KMS-11 (cell line): Measurements from ENCODE around the gene FBXO11.

Experiments
- H2AFZ ChIP-seq: fragments of 200-600 bp; sonication (generic); 2 replicates; pipeline ENCODE4 v1.6.1; 2016; ENCODE audit warnings: antibody characterized with exemption, mixed run types, low read depth
- H3K27ac ChIP-seq: fragments of 200-600 bp; sonication (generic); 2 replicates; pipeline ENCODE4 v1.6.1; 2016; ENCODE audit warnings: mild to moderate bottlenecking, mixed run types
- H3K27me3 ChIP-seq: fragments of 200-600 bp; sonication (generic); 2 replicates; pipeline ENCODE4 v1.6.1; 2017; ENCODE audit warnings: mild to moderate bottlenecking, low read depth, mixed run types, moderate library complexity; ENCODE audit not compliant: insufficient read depth
- H3K36me3 ChIP-seq: fragments of 200-600 bp; sonication (generic); 2 replicates; pipeline ENCODE4 v1.6.1; 2017; ENCODE audit warnings: mild to moderate bottlenecking, mixed run types; ENCODE audit not compliant: insufficient read depth
- H3K4me1 ChIP-seq: fragments of 200-600 bp; sonication (generic); 2 replicates; pipeline ENCODE4 v1.6.1; 2016; ENCODE audit warnings: mild to moderate bottlenecking, low read depth, mixed run types; ENCODE audit not compliant: poor library complexity, severe bottlenecking
- H3K4me2 ChIP-seq: fragments of 200-600 bp; sonication (generic); 2 replicates; pipeline ENCODE4 v1.7.0; 2016; ENCODE audit warnings: mild to moderate bottlenecking, mixed run types
- H3K4me3 ChIP-seq: fragments of 200-600 bp; sonication (generic); IDR thresholded peaks from 2 replicates; pipeline ENCODE4 v1.6.1; 2017; ENCODE audit warnings: low read depth, low read length, mixed read lengths; ENCODE audit not compliant: insufficient read depth
- H3K79me2 ChIP-seq: fragments of 200-600 bp; sonication (generic); 2 replicates; pipeline ENCODE4 v1.6.1; 2016; ENCODE audit warnings: low read depth, mixed run types; ENCODE audit not compliant: insufficient read depth
- H3K9ac ChIP-seq: fragments of 200-600 bp; sonication (generic); 2 replicates; pipeline ENCODE4 v1.6.1; 2016; ENCODE audit warnings: mild to moderate bottlenecking, mixed run types
- H4K20me1 ChIP-seq: fragments of 200-600 bp; sonication (generic); 2 replicates; pipeline ENCODE4 v1.6.1; 2016; ENCODE audit warnings: mild to moderate bottlenecking, mixed run types; ENCODE audit not compliant: insufficient read depth
- TF ChIP-seq, protein P1 (sequence below): fragments of 200-600 bp; sonication (generic); conservative IDR thresholded peaks from 2 replicates; pipeline ENCODE4 v1.6.1; 2017; ENCODE audit warnings: low read depth, mild to moderate bottlenecking, antibody characterized with exemption, low read length, moderate library complexity, mixed read lengths

The FBXO11 gene

DNA sequence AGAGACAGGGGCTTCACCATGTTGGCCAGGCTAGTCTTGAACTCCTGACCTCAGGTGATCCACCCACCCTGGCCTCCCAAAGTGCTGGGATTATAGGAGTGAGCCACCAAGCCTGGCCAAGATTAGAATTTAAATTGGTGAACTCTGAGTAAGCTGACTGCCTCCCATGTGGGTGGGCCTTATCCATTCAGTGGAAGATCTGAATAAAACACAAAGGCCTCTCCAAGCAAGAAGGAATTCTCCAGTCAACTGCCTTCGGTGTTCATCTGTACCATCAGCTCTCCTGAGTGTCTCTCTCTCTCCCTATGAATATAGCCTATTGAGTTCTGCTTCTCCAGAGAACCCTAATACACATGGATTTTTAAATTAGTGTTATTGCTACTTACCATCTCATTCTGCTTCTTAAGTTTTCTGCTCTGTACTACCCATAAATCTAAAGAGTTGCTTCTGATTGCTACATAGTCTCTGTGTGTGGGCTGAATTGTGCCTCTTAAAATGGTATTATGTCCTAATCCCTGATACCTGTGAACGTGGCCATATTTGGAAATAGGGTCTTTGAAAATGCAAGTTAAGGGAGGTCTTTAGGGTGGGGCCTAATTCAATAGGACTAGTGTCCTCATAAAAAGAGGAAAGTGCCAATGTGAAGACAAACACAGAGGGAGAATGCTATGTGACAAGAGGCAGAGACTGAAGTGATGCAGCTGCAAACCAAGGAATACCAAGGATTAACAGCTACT lies 36.3 kb downstream of the FBXO11 start:
- Histone ChIP-seq H3K27me3 (no peaks in the 10 kb centered on the region), H3K4me2 (no peak overlapping the region), H3K79me2 (peaks cover 94% of the 10 kb centered on the region), H3K27ac (no peak overlapping the region), H3K9ac (no peak overlapping the region), H3K4me3 (no peak overlapping the region), H3K4me1 (no peaks in the 10 kb centered on the region), H3K36me3 (no peaks in the 10 kb centered on the region; the same call in 1 of the 2 replicates), H4K20me1 (peaks cover 16% of the 10 kb centered on the region; the same call in 1 of the 2 replicates), H2AFZ (no peak overlapping the region)
- TF ChIP-seq, protein P1, sequence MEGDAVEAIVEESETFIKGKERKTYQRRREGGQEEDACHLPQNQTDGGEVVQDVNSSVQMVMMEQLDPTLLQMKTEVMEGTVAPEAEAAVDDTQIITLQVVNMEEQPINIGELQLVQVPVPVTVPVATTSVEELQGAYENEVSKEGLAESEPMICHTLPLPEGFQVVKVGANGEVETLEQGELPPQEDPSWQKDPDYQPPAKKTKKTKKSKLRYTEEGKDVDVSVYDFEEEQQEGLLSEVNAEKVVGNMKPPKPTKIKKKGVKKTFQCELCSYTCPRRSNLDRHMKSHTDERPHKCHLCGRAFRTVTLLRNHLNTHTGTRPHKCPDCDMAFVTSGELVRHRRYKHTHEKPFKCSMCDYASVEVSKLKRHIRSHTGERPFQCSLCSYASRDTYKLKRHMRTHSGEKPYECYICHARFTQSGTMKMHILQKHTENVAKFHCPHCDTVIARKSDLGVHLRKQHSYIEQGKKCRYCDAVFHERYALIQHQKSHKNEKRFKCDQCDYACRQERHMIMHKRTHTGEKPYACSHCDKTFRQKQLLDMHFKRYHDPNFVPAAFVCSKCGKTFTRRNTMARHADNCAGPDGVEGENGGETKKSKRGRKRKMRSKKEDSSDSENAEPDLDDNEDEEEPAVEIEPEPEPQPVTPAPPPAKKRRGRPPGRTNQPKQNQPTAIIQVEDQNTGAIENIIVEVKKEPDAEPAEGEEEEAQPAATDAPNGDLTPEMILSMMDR: no peak

DNA sequence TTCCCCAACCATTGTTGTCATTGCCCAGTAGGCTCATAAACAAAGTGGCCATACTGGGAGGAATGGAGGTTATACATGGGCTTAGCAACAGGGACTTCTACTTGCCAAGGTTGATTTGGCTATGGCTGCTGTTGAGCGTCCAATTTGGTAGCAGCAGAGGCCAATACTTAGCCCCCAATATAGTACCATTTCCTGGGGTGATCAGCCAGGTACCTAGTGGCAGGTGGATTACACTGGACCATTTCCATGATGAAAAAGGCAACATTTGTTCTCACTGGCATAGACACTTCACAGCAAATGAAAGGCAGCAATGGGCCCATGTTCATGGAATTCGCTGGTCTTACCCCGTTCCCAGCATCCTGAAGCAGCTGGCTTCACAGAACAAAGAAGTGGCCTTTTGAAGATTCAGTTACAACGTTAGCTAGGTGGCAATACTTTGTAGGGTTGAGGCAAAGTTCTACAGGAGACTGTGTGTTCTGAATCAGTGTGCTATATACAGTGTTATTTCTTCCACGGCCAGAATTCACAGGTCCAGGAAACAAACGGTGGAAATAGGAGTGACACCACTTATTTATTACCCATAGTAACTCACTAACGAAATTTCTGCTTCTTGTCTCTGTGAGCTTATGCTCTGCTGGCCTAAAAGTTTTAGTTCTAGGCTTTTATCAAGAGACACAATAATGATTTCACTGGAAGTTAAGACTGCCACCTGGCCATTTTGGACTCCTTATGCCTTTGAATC lies 37.5 kb downstream of the FBXO11 start:
- Histone ChIP-seq H3K4me3 (no peak overlapping the region), H3K9ac (no peak overlapping the region), H3K4me1 (no peaks in the 10 kb centered on the region), H3K4me2 (no peak overlapping the region), H3K27me3 (no peaks in the 10 kb centered on the region), H2AFZ (no peak overlapping the region), H4K20me1 (peaks cover 16% of the 10 kb centered on the region; the same call in 1 of the 2 replicates), H3K79me2 (peaks cover 98% of the 10 kb centered on the region), H3K36me3 (no peaks in the 10 kb centered on the region; the same call in 1 of the 2 replicates), H3K27ac (no peak overlapping the region)
- TF ChIP-seq, protein P1: no peak

DNA sequence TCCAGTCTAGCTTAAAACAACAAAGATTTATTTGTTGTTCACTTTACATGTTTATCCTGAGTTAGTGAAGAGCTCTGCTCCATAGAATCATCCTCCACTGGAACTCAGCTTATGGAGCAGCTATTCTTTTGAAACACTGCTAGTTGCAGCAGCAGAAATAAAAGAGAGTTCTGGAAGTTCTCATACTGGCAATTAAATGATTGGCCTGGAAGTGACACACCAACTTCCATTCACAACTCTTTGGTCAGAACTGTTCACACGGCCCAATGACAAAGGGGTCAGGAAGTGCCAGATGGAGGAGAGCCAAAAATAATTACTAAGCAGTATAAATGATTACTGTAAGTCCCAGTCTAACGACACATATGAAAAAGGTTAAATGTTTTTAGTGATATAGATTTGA lies 39.1 kb downstream of the FBXO11 start:
- H3K4me3 ChIP-seq: no peak overlapping the region
- no peaks in the 10 kb centered on the region for H3K4me1 ChIP-seq
- H3K79me2 ChIP-seq: peaks cover 99% of the 10 kb centered on the region
- no peaks in the 10 kb centered on the region; the same call in 1 of the 2 replicates for H3K36me3 ChIP-seq
- H3K27me3 ChIP-seq: no peaks in the 10 kb centered on the region
- no peak overlapping the region for H2AFZ ChIP-seq
- H3K9ac ChIP-seq: no peak overlapping the region
- H3K27ac ChIP-seq: no peak overlapping the region
- TF ChIP-seq, protein P1: no peak
- peaks cover 20% of the 10 kb centered on the region for H4K20me1 ChIP-seq
- no peak overlapping the region for H3K4me2 ChIP-seq

DNA sequence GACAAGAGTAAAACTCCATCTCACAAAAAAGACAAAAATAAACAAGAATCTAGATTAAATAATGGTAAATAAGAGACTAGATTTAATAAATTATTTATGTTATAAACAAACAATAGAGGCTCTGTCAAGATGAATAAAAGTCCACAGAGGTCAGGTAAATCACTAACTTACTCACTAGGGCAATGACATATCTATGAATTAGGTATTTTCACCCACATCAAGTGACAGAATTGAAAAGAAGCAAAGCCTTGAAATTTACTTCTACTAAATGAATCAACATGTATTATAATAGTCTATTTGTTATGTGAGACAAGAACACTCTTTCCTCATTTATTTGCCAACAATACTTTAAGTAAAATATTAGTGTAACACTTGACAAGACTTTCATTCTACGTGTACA lies 41.7 kb downstream of the FBXO11 start:
- H4K20me1 ChIP-seq: peaks cover 9% of the 10 kb centered on the region
- no peak overlapping the region for H3K4me2 ChIP-seq
- TF ChIP-seq, protein P1: no peak
- H3K36me3 ChIP-seq: no peaks in the 10 kb centered on the region
- no peak overlapping the region for H3K27ac ChIP-seq
- no peak overlapping the region for H2AFZ ChIP-seq
- no peaks in the 10 kb centered on the region for H3K27me3 ChIP-seq
- H3K4me1 ChIP-seq: no peaks in the 10 kb centered on the region
- H3K79me2 ChIP-seq: peaks cover 98% of the 10 kb centered on the region
- no peak overlapping the region for H3K9ac ChIP-seq
- no peak overlapping the region for H3K4me3 ChIP-seq
